Measurements from ENCODE around the gene SGMS1. TPM values are rescaled to one million over a fixed set of nuclear protein-coding genes. Genes with fewer than 3 reads are reported as not detected.
A peak's percentile ranks its signal among the peaks of the same experiment; 100 is the strongest.

The SGMS1 gene
- total RNA-seq, 1 donor: 61.2 TPM

DNA sequence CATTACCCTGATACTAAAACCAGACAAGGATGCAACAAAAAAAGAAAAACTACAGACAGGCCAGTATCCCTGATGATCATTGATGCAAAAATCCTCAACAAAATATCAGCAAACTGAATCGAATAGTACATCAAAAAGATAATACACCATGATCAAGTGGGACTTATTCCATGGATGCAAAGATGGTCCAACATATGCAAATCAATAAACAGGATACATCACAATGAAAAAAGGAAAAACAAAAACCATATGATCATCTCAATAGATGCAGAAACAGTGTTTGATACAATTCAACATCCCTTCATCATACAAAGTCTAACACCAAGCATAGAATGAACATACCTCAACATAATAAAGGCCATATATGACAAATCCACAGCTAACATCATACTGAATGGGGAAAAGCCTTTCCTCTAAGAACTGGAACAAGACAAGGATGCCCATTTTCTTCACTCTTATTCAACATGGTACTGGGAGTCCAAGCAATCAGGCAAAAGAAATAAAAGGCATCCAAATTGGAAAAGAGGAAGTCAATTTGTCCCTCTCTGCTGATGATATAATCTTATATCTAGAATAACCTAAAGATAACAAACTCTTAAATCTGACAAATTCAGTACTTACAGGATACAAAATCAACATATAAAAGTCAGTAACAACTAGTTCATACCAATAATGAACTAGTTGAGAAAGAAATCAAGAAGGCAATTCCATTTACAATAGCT, 323.6 kb downstream of the SGMS1 start:
- H3K4me3 ChIP-seq (ENCODE audit: low read depth, low read length): no peak overlapping the region
- TF ChIP-seq, protein P1, sequence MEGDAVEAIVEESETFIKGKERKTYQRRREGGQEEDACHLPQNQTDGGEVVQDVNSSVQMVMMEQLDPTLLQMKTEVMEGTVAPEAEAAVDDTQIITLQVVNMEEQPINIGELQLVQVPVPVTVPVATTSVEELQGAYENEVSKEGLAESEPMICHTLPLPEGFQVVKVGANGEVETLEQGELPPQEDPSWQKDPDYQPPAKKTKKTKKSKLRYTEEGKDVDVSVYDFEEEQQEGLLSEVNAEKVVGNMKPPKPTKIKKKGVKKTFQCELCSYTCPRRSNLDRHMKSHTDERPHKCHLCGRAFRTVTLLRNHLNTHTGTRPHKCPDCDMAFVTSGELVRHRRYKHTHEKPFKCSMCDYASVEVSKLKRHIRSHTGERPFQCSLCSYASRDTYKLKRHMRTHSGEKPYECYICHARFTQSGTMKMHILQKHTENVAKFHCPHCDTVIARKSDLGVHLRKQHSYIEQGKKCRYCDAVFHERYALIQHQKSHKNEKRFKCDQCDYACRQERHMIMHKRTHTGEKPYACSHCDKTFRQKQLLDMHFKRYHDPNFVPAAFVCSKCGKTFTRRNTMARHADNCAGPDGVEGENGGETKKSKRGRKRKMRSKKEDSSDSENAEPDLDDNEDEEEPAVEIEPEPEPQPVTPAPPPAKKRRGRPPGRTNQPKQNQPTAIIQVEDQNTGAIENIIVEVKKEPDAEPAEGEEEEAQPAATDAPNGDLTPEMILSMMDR (IDR thresholded peaks at IDR 0.05; ENCODE audit: insufficient read depth, low read length): no peak
- DNase-seq (ENCODE audit: low read depth): no peak

DNA sequence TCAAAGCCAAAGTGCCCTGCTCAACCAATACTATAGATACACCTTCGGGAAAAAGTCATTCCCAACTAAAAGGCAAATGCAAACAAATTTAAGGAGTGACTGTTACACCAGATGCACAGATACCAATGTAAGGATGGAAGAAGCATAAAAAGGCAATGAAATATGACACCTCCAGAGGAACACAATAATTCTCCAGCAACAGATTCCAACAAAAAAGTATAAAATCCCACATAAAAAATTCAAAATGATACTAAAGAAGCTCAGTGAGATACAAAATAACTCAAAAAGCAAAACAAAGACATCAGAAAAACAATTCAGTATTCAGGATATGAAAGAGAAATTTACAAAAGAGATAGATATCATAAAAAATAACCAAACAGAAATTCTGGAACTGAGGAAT, 328.4 kb downstream of the SGMS1 start:
- TF ChIP-seq, protein P1 (IDR thresholded peaks at IDR 0.05; ENCODE audit: insufficient read depth, low read length): no peak
- no peak for DNase-seq (ENCODE audit: low read depth)
- no peak overlapping the region for H3K4me3 ChIP-seq (ENCODE audit: low read depth, low read length)

DNA sequence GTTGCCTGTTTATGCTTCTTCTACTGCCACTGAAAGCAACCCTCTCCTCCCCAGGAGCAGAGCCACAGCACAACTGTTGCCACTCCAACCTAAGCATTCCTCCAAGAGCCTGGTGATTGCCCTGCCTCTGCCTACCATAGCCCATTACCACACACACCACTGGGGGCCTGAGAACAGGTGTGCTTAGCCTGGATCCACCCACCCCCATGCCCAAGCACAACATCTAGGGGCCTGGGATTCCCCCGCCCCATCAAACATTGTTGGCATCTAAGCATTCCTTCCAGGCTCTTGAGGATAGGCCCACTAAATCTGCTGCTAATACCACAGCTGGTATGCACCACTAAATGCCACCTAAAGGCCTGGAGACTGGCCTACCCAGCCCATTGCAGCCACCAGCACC, 329.2 kb downstream of the SGMS1 start:
- TF ChIP-seq, protein P1 (IDR thresholded peaks at IDR 0.05; ENCODE audit: insufficient read depth, low read length): no peak
- H3K4me3 ChIP-seq (ENCODE audit: low read depth, low read length): no peak overlapping the region
- DNase-seq (ENCODE audit: low read depth): no peak

DNA sequence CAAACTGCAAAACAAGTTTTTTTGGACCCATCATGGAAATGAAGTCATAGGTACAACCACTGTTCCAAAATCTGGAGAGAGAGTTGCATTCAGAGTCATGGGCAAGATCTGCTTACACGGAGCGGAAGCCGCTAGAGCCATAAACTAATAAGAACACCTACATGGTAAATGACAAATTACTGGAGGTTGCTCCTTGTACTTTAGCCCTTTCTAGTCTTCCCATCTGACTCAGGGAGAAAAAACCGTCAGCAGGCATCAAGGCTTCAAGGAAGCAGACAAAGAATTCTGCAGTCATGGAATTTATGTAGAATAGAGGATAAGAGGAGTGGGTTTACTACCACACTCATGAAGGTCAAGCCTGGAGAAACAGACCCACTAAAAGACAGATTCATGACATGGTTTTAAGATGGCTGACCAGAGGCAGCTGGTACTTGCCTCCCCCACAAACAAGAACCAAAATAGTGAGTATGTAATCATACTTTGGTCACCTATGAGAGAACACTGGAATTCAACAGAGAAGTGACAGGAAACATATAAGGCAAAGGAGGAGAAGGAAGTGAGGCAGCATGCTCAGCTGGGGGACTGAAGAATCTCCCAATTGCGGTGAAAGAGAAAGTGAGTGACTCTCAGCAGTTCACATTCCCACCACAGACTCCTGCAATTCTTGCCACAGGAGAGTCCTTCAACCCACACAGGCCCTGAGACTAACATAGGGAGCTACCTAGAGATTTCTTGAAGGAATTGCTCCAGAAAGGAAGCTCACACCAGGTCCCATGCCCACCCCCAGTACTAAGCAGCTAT, 330.0 kb downstream of the SGMS1 start:
- DNase-seq (ENCODE audit: low read depth): no peak
- H3K4me3 ChIP-seq (ENCODE audit: low read depth, low read length): no peak overlapping the region
- TF ChIP-seq, protein P1 (IDR thresholded peaks at IDR 0.05; ENCODE audit: insufficient read depth, low read length): no peak

DNA sequence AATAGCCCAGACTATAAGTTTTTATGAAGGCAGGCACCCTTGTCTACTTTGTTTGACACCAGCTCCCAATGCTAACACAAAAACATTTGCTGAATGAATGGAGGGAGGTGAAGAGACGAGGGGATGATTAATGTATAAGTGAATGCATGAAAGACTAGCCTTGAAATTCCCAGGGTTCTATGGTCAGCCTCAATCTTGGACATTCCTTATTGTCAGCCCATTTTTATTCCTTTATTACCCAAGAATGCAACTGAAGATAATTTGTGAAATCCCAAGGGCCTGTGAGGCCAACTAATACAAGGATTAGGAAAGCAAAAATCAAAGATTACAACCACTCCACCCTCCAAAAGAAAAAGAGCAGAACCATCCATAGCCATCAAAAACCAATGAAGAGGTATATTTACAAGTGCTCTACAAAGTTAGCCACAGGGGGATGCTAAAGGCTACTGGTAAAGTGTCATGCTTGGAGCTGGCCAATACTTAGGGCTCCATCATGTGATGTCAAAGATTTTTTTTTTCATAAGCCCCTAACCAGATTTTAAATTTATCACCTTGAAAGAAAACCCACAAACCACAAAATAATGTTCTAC, 332.4 kb downstream of the SGMS1 start:
- TF ChIP-seq, protein P1 (IDR thresholded peaks at IDR 0.05; ENCODE audit: insufficient read depth, low read length): peak; percentile 49
- no peak overlapping the region for H3K4me3 ChIP-seq (ENCODE audit: low read depth, low read length)
- DNase-seq (ENCODE audit: low read depth): peak; percentile 65

DNA sequence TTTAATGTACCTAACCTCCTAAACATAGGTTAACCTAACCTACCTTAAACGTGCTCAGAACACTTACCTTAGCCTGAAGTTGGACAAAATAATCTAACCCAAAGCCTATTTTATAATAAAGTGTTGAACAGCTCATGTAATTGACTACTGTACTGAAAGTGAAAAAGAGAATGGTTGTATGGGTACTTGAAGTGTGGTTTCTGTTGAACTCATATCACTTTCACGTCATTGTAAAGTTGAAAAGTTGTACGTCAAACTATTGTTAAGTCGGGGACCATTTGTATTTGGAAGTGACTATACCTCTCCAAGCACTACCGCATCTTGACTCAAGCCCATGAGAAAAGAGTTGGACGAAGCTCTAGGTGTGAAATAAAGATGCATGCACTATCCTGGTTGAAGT, 334.6 kb downstream of the SGMS1 start:
- DNase-seq (ENCODE audit: low read depth): no peak
- H3K4me3 ChIP-seq (ENCODE audit: low read depth, low read length): no peak overlapping the region
- TF ChIP-seq, protein P1 (IDR thresholded peaks at IDR 0.05; ENCODE audit: insufficient read depth, low read length): no peak

Data from fibroblast of the aortic adventitia (primary cell).